ENCODE results near the gene NAMPT.
"Not testable (repeated sequence)": the region's sequence is repeated elsewhere in the genome, so short reads cannot be mapped to it uniquely, and the experiment has no call there.

The NAMPT gene

GRCh38 chr7:106284714-106285050, at the start of gene NAMPT:
Gene NAMPT (minus strand): TSS chr7:106284983. CDS start chr7:106284884, 99 bp downstream.
- DNase-seq (ENCODE audit: low read depth in 3 of 3) = no peak

GRCh38 chr7:106332201-106332600, 47.4 kb upstream of the NAMPT start:
- DNase-seq (ENCODE audit: low read depth in 3 of 3) = no peak

GRCh38 chr7:106331441-106332175, 46.8 kb upstream of the NAMPT start:
- DNase-seq (ENCODE audit: low read depth in 3 of 3) = no peak

- DNase-seq (ENCODE audit: low read depth in 3 of 3) = no peak
Observed at GRCh38 chr7:106329971-106330733, 45.4 kb upstream of the NAMPT start.

- DNase-seq (ENCODE audit: low read depth in 3 of 3) = no peak
Observed at GRCh38 chr7:106329408-106329807, 44.6 kb upstream of the NAMPT start.

- no peak for DNase-seq (ENCODE audit: low read depth in 3 of 3)
Observed at GRCh38 chr7:106327538-106328481, 43.0 kb upstream of the NAMPT start.

GRCh38 chr7:106326594-106327537, 42.1 kb upstream of the NAMPT start:
- no peak for DNase-seq (ENCODE audit: low read depth in 3 of 3)

GRCh38 chr7:106324509-106324908, 39.7 kb upstream of the NAMPT start:
- DNase-seq (ENCODE audit: low read depth in 3 of 3) = not testable (repeated sequence)

GRCh38 chr7:106320254-106320770, 35.5 kb upstream of the NAMPT start:
- DNase-seq (ENCODE audit: low read depth in 3 of 3) = not testable (repeated sequence)

- DNase-seq (ENCODE audit: low read depth in 3 of 3) = no peak
Observed at GRCh38 chr7:106318482-106318881, 33.7 kb upstream of the NAMPT start.

- no peak for DNase-seq (ENCODE audit: low read depth in 3 of 3)
Observed at GRCh38 chr7:106317971-106318370, 33.2 kb upstream of the NAMPT start.

- DNase-seq (ENCODE audit: low read depth in 3 of 3) = no peak
Observed at GRCh38 chr7:106316947-106317346, 32.2 kb upstream of the NAMPT start.

- DNase-seq (ENCODE audit: low read depth in 3 of 3) = no peak
Observed at GRCh38 chr7:106314875-106315274, 30.1 kb upstream of the NAMPT start.

GRCh38 chr7:106313966-106314365, 29.2 kb upstream of the NAMPT start:
- DNase-seq (ENCODE audit: low read depth in 3 of 3) = no peak

GRCh38 chr7:106313456-106313901, 28.7 kb upstream of the NAMPT start:
- DNase-seq (ENCODE audit: low read depth in 3 of 3) = no peak

- DNase-seq (ENCODE audit: low read depth in 3 of 3) = no peak
Observed at GRCh38 chr7:106312906-106313305, 28.1 kb upstream of the NAMPT start.

GRCh38 chr7:106312099-106312871, 27.5 kb upstream of the NAMPT start:
- DNase-seq (ENCODE audit: low read depth in 3 of 3) = no peak

- no peak for DNase-seq (ENCODE audit: low read depth in 3 of 3)
Observed at GRCh38 chr7:106309362-106309761, 24.6 kb upstream of the NAMPT start.

- DNase-seq (ENCODE audit: low read depth in 3 of 3) = no peak
Observed at GRCh38 chr7:106306256-106306655, 21.5 kb upstream of the NAMPT start.

GRCh38 chr7:106305732-106306131, 20.9 kb upstream of the NAMPT start:
- DNase-seq (ENCODE audit: low read depth in 3 of 3) = no peak
